Gastroesophageal sphincter (tissue), 4 donors: ENCODE results near the gene KLHDC4. TPM values are rescaled to one million over a fixed set of nuclear protein-coding genes. Genes with fewer than 3 reads are reported as not detected.

Experiments
- ATAC-seq: fragments of 150-250 bp; one replicate; pipeline ENCODE4 v1.9.1; 2016; ENCODE audit warnings: mild to moderate bottlenecking, moderate library complexity
- H3K27ac ChIP-seq, 4 donors: fragments of 200-600 bp; sonication (generic) in 3 of 4; 1 replicate in 3 of 4; 2 replicates in 1 of 4; pipeline ENCODE4 v1.5.1; 2016 to 2019
- H3K27me3 ChIP-seq: fragments of 200-600 bp; sonication (generic); one replicate; pipeline ENCODE4 v1.5.1; 2019
- H3K36me3 ChIP-seq, 2 donors: fragments of 200-600 bp; sonication (generic); one replicate each; pipeline ENCODE4 v1.5.1; 2019; ENCODE audit warnings: control low read depth in 1 of 2
- H3K4me1 ChIP-seq, 3 donors: fragments of 200-600 bp; sonication (generic); 1 replicate in 2 of 3; 2 replicates in 1 of 3; pipeline ENCODE4 v1.5.1; 2016 to 2019; ENCODE audit warnings: control low read depth in 2 of 3
- H3K4me3 ChIP-seq, 2 donors: fragments of 200-600 bp; sonication (generic); one replicate each; pipeline ENCODE4 v1.5.1; 2019; ENCODE audit warnings: mild to moderate bottlenecking in 1 of 2, moderate library complexity in 1 of 2
- H3K9me3 ChIP-seq, 3 donors: fragments of 200-600 bp; sonication (generic); one replicate each; pipeline ENCODE4 v1.5.1; 2017 to 2019; ENCODE audit warnings: control low read depth in 2 of 3
- CTCF ChIP-seq, 4 experiments: fragments of 200-600 bp in 2 of 4; fragments of 450-650 bp in 2 of 4; sonication (generic) in 1 of 4; IDR thresholded peaks; one replicate each; pipeline ENCODE4 v1.5.1; 2017 to 2019; ENCODE audit warnings: antibody characterized with exemption in 4 of 4, mild to moderate bottlenecking in 2 of 4, moderate library complexity in 2 of 4
- EP300 ChIP-seq: sonication (generic); formaldehyde crosslinking; IDR thresholded peaks from one replicate; pipeline ENCODE4 v1.6.1; 2017; ENCODE audit warnings: antibody characterized with exemption, mild to moderate bottlenecking
- POLR2A ChIP-seq, 2 donors: fragments of 450-650 bp; IDR thresholded peaks; one replicate each; pipeline ENCODE4 v1.6.1; 2017; ENCODE audit warnings: antibody characterized with exemption in 2 of 2, mild to moderate bottlenecking in 2 of 2, moderate library complexity in 1 of 2
- POLR2AphosphoS5 ChIP-seq: sonication (generic); formaldehyde crosslinking; IDR thresholded peaks from one replicate; pipeline ENCODE4 v1.6.1; 2017; ENCODE audit warnings: antibody characterized with exemption
- WGBS, 2 donors: methylation state at CpG; one replicate each; pipeline ENCODE4 v1.1.5; 2018; ENCODE audit warnings: low coverage in 1 of 2; 5-methylcytosine and 5-hydroxymethylcytosine counted together
- total RNA-seq, 4 donors: library from RNA; depleted of rRNA; stranded (reverse); fragments of >200 nt; gene quantifications; one replicate each; pipeline ENCODE4 v1.1.0, GENCODE V29; 2016

The KLHDC4 gene
- total RNA-seq, 4 donors from 2014 or later: 9.8 to 33.8 (median 24.4) TPM

DNA sequence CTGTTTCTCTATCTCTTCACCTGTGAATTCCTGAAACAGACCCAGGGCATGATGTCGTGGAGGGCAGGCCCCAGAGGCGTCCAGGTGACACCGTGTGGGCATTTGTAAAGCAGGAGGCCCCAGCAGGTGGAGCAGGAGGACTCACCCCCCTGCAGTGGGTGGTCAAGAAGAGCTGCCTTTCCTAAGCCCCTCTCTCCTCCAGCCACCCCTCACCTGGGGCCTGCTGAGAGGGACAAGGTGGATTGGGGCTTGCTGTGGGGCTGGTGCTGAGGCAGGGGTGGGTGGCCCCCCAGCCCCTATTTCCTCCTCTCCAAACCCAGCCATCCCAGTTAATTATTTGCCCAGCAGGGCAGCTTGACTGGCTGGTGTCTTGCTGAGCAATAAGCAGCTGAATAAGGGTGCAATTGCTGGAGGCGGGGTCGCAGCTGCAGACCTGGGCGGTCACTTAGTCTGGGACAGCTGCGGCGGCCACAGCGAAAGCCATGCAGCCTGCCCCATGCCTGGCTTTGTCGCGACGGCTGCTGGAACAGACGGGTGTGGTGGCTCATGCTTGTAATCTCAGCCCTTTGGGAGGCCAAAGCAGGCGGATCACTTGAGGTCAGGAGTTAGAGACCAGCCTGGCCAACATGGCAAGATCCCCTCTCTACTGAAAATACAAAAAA lies 107.1 kb downstream of the KLHDC4 start:
- no peak overlapping the region for H3K27ac ChIP-seq
- peaks cover 0 to 9% (median 0%) of the 10 kb centered on the region in 3 donors for H3K9me3 ChIP-seq
- no peaks in the 10 kb centered on the region for H3K4me1 ChIP-seq
- peaks cover 93% of the 10 kb centered on the region for H3K27me3 ChIP-seq
- ATAC-seq: no peak
- TF ChIP-seq POLR2AphosphoS5 (no peak), CTCF (IDR thresholded peaks at IDR 0.05) (no peak), EP300 (no peak), POLR2A (IDR thresholded peaks at IDR 0.05) (no peak)
- WGBS, 2 donors: no CpG with 5 or more reads among the region's 14 CpGs
- no peaks in the 10 kb centered on the region for H3K36me3 ChIP-seq
- no peak overlapping the region for H3K4me3 ChIP-seq

Other genes starting within 250 kb of the KLHDC4 start
- gene JPH3, start 163.5 kb downstream of the KLHDC4 start, total RNA-seq: 1 to 10 TPM in 3 of 4 donors, under 1 TPM in 1; 0.72 to 4.4 (median 1.1) TPM
- 10 to 100 TPM in 1 of 4 donors, 1 to 10 TPM in 3; 3.1 to 10.4 (median 6.0) TPM for gene SLC7A5, start 103.5 kb upstream of the KLHDC4 start, total RNA-seq
- not detected for gene CA5A, start 170.5 kb upstream of the KLHDC4 start, total RNA-seq
- gene BANP, start 185.4 kb upstream of the KLHDC4 start, total RNA-seq: 10 to 100 TPM; 17.1 to 33.1 (median 24.2) TPM